ENCODE data around the gene RASA4B. TPM values are rescaled to one million over a fixed set of nuclear protein-coding genes. Genes with fewer than 3 reads are reported as not detected.

The RASA4B gene
- 1.8 and 2.0 TPM in 2 replicates for total RNA-seq

DNA sequence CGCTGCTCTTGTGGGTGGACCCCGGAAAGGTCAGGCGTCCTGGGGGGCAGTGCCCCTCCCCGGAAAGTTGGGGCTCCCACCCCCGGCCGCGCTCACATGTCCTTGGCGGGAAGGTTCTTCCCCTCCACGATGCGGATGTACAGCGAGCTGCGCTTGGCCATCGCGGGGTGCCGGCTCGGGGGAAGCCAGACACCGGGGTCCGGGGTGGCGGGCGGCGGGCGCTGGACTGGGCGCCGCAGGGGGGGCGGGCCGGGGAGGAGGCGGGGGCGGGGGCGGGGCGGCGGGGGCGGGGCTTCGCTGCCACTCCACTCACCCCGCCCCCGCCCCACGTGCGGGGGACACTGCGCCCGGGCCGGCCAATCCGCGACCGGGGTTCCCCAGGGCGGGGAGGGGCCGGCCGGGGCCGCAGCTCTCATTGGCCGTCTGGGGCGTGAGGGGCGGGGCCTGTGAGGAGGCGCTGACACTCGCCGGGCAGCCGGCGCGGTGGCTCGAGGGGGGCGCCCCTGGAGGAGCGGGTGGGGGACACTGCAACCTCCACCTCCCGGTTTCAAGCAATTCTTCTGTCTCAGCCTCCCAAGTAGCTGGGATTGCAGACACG lies at the start of gene RASA4B:
Gene RASA4B, minus strand, starts transcription at position 228 of the 598 bp plus-strand sequence. Its CDS starts 67 bp downstream, at position 161.

DNA sequence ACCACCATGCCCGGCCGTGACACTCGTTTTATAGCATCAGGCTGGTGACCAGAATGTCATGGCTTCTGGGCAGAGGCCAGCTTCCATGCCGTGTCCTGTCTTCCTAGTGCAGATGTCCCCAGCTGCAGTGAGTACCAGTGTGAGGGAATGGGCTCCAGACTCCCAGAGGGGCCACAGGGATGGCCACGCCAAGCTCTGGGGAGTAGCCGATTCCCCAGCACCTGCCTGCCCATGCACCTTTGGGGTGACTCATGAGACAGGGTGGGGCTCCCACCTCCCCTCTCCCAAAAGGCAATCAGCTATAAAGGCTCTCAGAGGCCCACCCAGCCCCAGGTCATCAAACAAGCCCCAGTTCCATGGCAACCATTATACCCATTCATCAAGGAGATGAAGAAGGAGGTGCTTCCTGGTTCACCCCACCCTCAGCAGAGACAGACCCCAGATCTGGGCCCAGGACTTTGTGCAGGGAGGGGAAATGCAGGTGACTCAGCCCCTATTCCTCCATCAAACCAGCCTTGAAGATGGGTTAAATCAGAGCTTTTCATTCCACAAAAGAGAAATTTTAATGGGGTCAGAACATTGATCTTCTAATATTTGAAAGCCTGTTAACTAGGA lies 33.3 kb upstream of the RASA4B start, which contains the start of gene SPDYE2:
Gene SPDYE2, plus strand, starts transcription at position 419 of the 615 bp plus-strand sequence. CDS start 2,030 bp downstream, outside the sequence.

DNA sequence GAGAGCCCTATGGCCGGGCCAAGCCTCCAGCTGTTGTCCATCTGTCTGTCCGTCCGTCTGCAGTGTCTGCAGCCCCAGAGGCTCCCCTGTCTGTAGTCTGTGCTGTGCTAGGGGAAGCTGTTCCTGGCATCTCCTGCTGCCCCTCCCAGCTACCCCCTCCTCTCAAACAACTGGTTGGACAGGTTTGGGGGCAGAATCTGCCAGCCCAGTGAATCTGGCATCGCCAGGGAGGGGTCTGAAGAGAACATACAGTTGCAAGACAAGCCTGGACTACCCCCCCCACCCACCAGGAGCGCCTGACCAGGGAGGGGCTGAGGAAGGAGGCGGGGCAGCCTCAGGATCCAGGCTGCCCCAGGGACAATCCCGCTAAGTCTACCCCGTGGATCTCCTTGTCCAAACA lies 26.0 kb upstream of the RASA4B start, which contains the start of gene UPK3BL2:
Gene UPK3BL2, minus strand, starts transcription at position 101 of the 400 bp plus-strand sequence. Its CDS starts 60 bp downstream, at position 41.

GRCh38 chr7:102478314-102479208 lies 39.0 kb downstream of the RASA4B start, which contains the start of gene POLR2J:
Gene POLR2J (minus strand): TSS chr7:102478922. CDS start chr7:102478860, 62 bp downstream.

GRCh38 chr7:102464577-102465280 lies 52.8 kb downstream of the RASA4B start, which contains the start of the genes ALKBH4 and LRWD1:
Gene ALKBH4 (minus strand): TSS chr7:102464863. CDS start chr7:102464836, 27 bp downstream.
Gene LRWD1 (plus strand): TSS chr7:102464984. CDS start chr7:102465081, 97 bp downstream.

DNA sequence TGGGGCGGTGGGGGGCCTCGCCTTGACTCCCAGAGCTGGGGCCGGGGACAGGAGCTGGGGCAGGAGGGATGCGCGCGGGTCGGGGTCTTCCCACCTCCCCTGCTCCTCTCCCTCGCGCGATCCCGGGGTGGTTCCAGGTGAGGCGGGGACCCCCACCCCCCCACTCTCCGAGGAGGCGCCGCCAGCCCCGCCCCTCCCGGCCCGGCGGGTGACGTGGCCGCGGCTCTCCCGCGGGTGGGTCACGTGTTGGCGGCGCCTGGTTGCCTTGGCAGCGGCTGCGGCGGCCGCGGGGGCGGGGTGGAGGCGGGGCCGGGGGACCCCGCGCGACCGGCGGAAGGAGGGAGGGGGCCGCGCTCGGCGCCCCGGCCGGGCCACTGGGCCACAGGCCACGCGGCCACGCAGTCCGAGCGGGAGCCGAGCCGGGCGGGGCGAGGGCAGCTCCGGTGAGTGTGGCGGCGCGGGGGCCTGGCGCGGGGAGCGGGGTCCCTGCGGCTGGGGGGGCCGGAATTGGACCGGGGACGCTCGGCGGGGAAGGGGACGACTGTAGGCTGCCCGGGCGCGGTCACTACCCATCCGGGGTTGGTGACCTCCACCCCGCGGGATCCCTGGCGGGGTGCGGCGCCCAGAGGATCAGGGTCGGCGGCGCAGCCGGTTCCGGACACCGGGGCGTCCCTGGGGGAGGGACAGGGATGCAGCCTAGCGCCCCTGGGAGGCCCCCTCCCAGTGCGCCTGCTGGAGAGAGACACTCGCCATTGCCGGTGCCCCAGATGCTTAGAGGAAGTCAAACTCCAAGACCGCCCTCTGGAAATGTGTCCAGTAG lies 84.1 kb downstream of the RASA4B start, which contains the start of gene ORAI2:
Gene ORAI2, plus strand, starts transcription at position 357 of the 820 bp plus-strand sequence. CDS start 5,382 bp downstream, outside the sequence.

Other genes with a start within 250 kb of the RASA4B start
- 0.85 and 1.2 TPM in 2 replicates for gene SH2B2, start 230.9 kb downstream of the RASA4B start, total RNA-seq
- gene SPDYE6, start 161.3 kb downstream of the RASA4B start, total RNA-seq: not detected in 2 replicates
- gene PRKRIP1, start 121.4 kb downstream of the RASA4B start, total RNA-seq: 11.4 and 11.6 TPM in 2 replicates
- 22.8 and 37.3 TPM in 2 replicates for gene ORAI2, start 84.2 kb downstream of the RASA4B start, total RNA-seq
- 10.0 and 10.9 TPM in 2 replicates for gene ALKBH4, start 52.9 kb downstream of the RASA4B start, total RNA-seq
- gene LRWD1, start 52.8 kb downstream of the RASA4B start, total RNA-seq: 12.9 and 15.8 TPM in 2 replicates
- 39.7 and 40.0 TPM in 2 replicates for gene POLR2J, start 38.9 kb downstream of the RASA4B start, total RNA-seq
- gene UPK3BL2, start 25.9 kb upstream of the RASA4B start, total RNA-seq: 1.3 and 1.7 TPM in 2 replicates
- not detected in 2 replicates for gene SPDYE2, start 33.4 kb upstream of the RASA4B start, total RNA-seq
- 17.9 and 32.2 TPM in 2 replicates for gene POLR2J3, start 54.8 kb upstream of the RASA4B start, total RNA-seq
- gene RASA4, start 99.0 kb upstream of the RASA4B start, total RNA-seq: 7.0 and 10.6 TPM in 2 replicates
- 5.5 and 12.9 TPM in 2 replicates for gene UPK3BL1, start 125.0 kb upstream of the RASA4B start, total RNA-seq
- not detected in 2 replicates for gene SPDYE2B, start 132.5 kb upstream of the RASA4B start, total RNA-seq
- 2.1 and 3.9 TPM in 2 replicates for gene POLR2J2, start 153.9 kb upstream of the RASA4B start, total RNA-seq
- gene FAM185A, start 231.2 kb upstream of the RASA4B start, total RNA-seq: 7.8 and 8.1 TPM in 2 replicates